Neutrophil (primary cell): Measurements from ENCODE around the gene TSHZ2.

ENCODE experiments used
- H3K27ac ChIP-seq: fragments of 200-600 bp; sonication (generic); 2 replicates; pipeline ENCODE4 v1.5.1; 2016; ENCODE audit warnings: mild to moderate bottlenecking, moderate library complexity
- H3K27me3 ChIP-seq: fragments of 200-600 bp; sonication (generic); 2 replicates; pipeline ENCODE4 v1.6.0; 2016; ENCODE audit warnings: mild to moderate bottlenecking
- H3K36me3 ChIP-seq: fragments of 200-600 bp; sonication (generic); 2 replicates; pipeline ENCODE4 v1.5.1; 2017
- H3K4me1 ChIP-seq, 2 experiments: fragments of 200-600 bp in 1 of 2; sonication (generic) in 1 of 2; 1 replicate in 1 of 2; 2 replicates in 1 of 2; pipeline versions ENCODE4 v1.5.1 to v1.6.1; 2013 to 2016; ENCODE audit warnings: low read depth in 1 of 2, low read length in 1 of 2, mild to moderate bottlenecking in 1 of 2, moderate library complexity in 1 of 2; ENCODE audit not compliant: control insufficient read depth in 1 of 2, insufficient read depth in 1 of 2
- H3K4me3 ChIP-seq, 2 experiments: fragments of 200-600 bp in 1 of 2; sonication (generic) in 1 of 2; 1 replicate in 1 of 2; 2 replicates in 1 of 2; pipeline ENCODE4 v1.5.1; 2013 to 2016; ENCODE audit warnings: low read depth in 1 of 2, low read length in 1 of 2, mild to moderate bottlenecking in 1 of 2, moderate library complexity in 1 of 2
- H3K9me3 ChIP-seq: fragments of 200-600 bp; sonication (generic); 2 replicates; pipeline ENCODE4 v1.5.1; 2016
- TF ChIP-seq, protein P1 (sequence below): fragments of 200-600 bp; sonication (generic); IDR thresholded peaks from 2 replicates; pipeline ENCODE4 v1.5.1; 2016; ENCODE audit warnings: antibody characterized with exemption

Gene TSHZ2

DNA sequence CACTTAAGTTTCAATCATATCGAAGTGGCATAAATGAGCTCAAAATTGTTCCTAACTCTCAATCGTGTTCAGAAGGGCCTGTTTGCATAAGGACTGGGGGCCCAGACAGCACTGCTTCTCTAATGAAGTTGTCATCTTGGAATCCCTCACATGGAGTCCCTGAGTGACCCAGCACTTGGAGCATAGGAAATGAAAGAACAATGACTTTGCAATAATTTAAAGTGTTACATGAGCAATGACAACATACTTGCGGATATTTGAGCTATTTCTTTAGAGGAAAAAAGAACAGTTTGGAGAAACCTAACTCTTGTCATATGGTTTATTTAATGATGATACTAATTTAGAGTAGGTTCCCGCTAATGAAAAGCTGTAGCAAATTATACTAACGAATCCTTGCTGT is 239.9 kb downstream of the TSHZ2 start:
- Histone ChIP-seq H3K36me3 (no peaks in the 10 kb centered on the region), H3K9me3 (no peaks in the 10 kb centered on the region), H3K27me3 (peaks cover 10% of the 10 kb centered on the region), H3K4me3 (no peak overlapping the region), H3K27ac (no peak overlapping the region), H3K4me1 (peaks cover 10 to 16% of the 10 kb centered on the region in 2 experiments)
- TF ChIP-seq, protein P1, sequence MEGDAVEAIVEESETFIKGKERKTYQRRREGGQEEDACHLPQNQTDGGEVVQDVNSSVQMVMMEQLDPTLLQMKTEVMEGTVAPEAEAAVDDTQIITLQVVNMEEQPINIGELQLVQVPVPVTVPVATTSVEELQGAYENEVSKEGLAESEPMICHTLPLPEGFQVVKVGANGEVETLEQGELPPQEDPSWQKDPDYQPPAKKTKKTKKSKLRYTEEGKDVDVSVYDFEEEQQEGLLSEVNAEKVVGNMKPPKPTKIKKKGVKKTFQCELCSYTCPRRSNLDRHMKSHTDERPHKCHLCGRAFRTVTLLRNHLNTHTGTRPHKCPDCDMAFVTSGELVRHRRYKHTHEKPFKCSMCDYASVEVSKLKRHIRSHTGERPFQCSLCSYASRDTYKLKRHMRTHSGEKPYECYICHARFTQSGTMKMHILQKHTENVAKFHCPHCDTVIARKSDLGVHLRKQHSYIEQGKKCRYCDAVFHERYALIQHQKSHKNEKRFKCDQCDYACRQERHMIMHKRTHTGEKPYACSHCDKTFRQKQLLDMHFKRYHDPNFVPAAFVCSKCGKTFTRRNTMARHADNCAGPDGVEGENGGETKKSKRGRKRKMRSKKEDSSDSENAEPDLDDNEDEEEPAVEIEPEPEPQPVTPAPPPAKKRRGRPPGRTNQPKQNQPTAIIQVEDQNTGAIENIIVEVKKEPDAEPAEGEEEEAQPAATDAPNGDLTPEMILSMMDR, result no peak

DNA sequence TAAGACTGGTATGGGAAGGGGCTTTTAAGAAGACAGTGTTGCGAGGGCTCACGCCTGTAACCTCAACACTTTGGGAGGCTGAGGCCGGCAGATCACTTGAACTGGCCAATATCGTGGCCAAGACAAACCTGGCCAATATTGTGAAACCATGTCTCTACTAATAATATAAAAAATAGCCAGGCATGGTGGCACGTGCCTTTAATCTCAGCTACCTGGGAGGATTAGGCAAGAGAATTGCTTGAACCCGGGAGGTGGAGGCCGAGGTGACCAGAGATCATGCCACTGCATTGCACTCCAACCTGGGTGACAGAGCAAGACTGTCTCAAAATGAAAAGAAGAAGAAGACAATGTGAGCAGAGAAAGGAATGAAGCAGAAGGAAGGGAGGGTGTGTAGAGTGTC is 242.2 kb downstream of the TSHZ2 start:
- H3K9me3 ChIP-seq, result no peaks in the 10 kb centered on the region
- TF ChIP-seq, protein P1, result no peak
- H3K36me3 ChIP-seq, result no peaks in the 10 kb centered on the region
- H3K27ac ChIP-seq, result no peak overlapping the region
- H3K4me1 ChIP-seq, result peaks cover 10 to 16% of the 10 kb centered on the region in 2 experiments
- H3K27me3 ChIP-seq, result peaks cover 10% of the 10 kb centered on the region
- H3K4me3 ChIP-seq, result no peak overlapping the region

DNA sequence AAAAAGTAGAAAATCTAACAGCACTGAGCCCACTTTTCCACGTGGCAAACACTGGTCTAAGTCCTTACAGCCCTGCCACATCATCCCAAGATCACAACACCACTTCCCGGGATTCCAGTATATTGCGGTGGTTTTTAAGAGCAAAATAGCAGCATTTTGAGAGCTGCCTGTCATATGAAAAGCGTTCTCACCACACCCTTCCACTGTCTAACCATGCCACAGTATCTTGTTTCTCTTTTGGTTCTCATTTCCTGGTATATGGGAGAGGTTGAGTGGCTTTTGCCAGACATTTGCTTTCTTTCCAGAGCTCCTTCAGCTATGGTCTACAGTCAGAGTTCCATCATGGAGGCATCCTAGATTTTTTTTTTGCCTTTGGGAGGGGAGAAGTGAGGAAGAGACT is 243.0 kb downstream of the TSHZ2 start:
- TF ChIP-seq, protein P1, result no peak
- H3K36me3 ChIP-seq, result no peaks in the 10 kb centered on the region
- H3K27me3 ChIP-seq, result peaks cover 10% of the 10 kb centered on the region
- H3K9me3 ChIP-seq, result no peaks in the 10 kb centered on the region
- no peak overlapping the region for H3K4me3 ChIP-seq
- H3K27ac ChIP-seq, result no peak overlapping the region
- peaks cover 10 to 16% of the 10 kb centered on the region in 2 experiments for H3K4me1 ChIP-seq

DNA sequence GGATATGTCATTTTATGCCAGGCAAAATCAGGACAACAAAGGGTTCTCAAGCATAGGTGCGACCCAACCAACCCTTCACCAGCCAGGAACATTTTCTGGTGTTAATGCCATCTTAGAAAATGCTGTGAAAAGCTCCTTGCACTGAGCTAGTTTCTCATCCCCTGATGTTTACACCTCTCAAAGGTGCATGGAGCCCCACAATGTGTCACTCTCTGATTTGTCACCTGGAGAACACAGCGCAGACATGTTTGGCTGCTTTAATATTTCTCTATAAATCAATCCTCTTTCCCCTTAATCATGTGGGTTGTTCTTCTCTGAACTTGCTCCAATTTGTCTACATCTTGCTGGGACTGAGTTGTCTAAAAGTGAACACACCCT is 244.3 kb downstream of the TSHZ2 start:
- Histone ChIP-seq H3K4me3 (no peak overlapping the region), H3K36me3 (no peaks in the 10 kb centered on the region), H3K4me1 (peaks cover 10 to 16% of the 10 kb centered on the region in 2 experiments), H3K27me3 (peaks cover 12% of the 10 kb centered on the region), H3K27ac (no peak overlapping the region), H3K9me3 (no peaks in the 10 kb centered on the region)
- TF ChIP-seq, protein P1, result no peak

DNA sequence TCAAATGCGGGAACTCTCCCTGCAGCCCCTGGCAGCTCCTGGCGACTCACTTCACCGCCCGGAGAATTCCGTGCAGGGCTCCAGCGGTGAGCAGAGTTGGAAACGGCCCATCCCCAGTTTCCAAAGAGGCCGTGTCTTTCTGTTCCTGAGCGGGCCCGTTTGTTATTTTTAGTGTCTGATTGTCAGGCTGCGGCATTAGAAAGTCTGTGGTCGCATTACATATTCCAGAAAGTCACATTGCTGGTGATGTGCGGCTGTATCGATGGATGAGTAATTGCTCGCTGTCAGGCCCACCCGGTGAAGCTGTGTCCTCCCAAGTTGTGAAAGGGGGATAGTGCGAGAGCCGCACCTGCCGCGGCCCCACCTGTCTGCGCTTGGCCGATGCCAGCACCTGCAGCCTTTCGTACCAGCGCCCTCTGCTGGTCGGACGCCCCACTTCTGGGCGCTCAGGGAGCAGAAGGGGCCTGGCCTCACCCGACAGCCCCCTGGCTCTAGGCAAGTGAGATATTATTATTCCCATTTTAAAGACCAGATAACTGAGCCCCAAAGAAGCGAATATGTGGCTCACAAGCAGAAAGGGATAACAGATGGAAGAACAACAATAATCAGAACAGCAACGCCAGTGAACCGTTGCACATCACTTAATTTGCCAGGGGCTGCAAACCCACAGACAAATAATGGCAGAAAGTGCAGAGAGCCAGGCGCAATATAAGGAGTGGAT is 244.9 kb downstream of the TSHZ2 start:
- H3K4me1 ChIP-seq, result peaks cover 8 to 12% of the 10 kb centered on the region in 2 experiments
- H3K27ac ChIP-seq, result no peak overlapping the region
- TF ChIP-seq, protein P1, result peak; percentile 68
- H3K9me3 ChIP-seq, result no peaks in the 10 kb centered on the region
- peaks cover 17% of the 10 kb centered on the region for H3K27me3 ChIP-seq
- no peaks in the 10 kb centered on the region for H3K36me3 ChIP-seq
- no peak overlapping the region for H3K4me3 ChIP-seq
